Fibroblast of lung (primary cell): ENCODE data around the gene RAB35. TPM values are rescaled to one million over a fixed set of nuclear protein-coding genes. Genes with fewer than 3 reads are reported as not detected.

Source experiments
- DNase-seq, 2 donors: peaks; one replicate each; pipeline versions ENCODE4 v3.0.0 to v3.0.0-alpha.2; 2010; ENCODE audit warnings: low read depth in 2 of 2
- H2AFZ ChIP-seq: 2 replicates; pipeline ENCODE4 v1.5.1; 2012; ENCODE audit warnings: low read length, control low read depth, inconsistent platforms
- H3K27ac ChIP-seq: 2 replicates; pipeline ENCODE4 v1.5.1; 2011; ENCODE audit warnings: low read length, control low read depth; ENCODE audit not compliant: insufficient read depth
- H3K27me3 ChIP-seq: 2 replicates; pipeline ENCODE4 v1.5.1; 2011; ENCODE audit warnings: mild to moderate bottlenecking, low read length; ENCODE audit not compliant: control insufficient read depth, insufficient read depth
- H3K36me3 ChIP-seq: 2 replicates; pipeline ENCODE4 v1.5.1; 2011; ENCODE audit warnings: low read length; ENCODE audit not compliant: control insufficient read depth, insufficient read depth
- H3K4me1 ChIP-seq: 2 replicates; pipeline ENCODE4 v1.5.1; 2011; ENCODE audit warnings: low read length; ENCODE audit not compliant: control insufficient read depth, insufficient read depth; ENCODE audit errors: extremely low read depth
- H3K4me2 ChIP-seq: 2 replicates; pipeline ENCODE4 v1.5.1; 2011; ENCODE audit warnings: low read length, control low read depth; ENCODE audit not compliant: insufficient read depth; ENCODE audit errors: extremely low read depth
- H3K4me3 ChIP-seq, 4 experiments: fragments of 200-600 bp in 1 of 4; sonication (generic) in 1 of 4; replicated peaks in 1 of 4; 2 replicates each; pipeline ENCODE4 v1.5.1; 2011 to 2016; ENCODE audit warnings: low read length in 4 of 4, low read depth in 3 of 4, mild to moderate bottlenecking in 3 of 4, control low read depth in 2 of 4, inconsistent platforms in 1 of 4, mixed read lengths in 1 of 4; ENCODE audit not compliant: insufficient read depth in 1 of 4; ENCODE audit errors: control extremely low read depth in 1 of 4
- H3K79me2 ChIP-seq: 2 replicates; pipeline ENCODE4 v1.5.1; 2012; ENCODE audit warnings: mild to moderate bottlenecking, low read length, inconsistent platforms; ENCODE audit not compliant: control insufficient read depth, insufficient read depth
- H3K9ac ChIP-seq: 2 replicates; pipeline ENCODE4 v1.5.1; 2011; ENCODE audit warnings: mild to moderate bottlenecking, low read length, control low read depth; ENCODE audit not compliant: insufficient read depth
- H3K9me3 ChIP-seq: 2 replicates; pipeline ENCODE4 v1.5.1; 2012; ENCODE audit warnings: low read depth, low read length; ENCODE audit not compliant: control insufficient read depth, insufficient read depth
- H4K20me1 ChIP-seq: 2 replicates; pipeline ENCODE4 v1.5.1; 2011; ENCODE audit warnings: low read length; ENCODE audit not compliant: control insufficient read depth, insufficient read depth; ENCODE audit errors: extremely low read depth
- CTCF ChIP-seq, 2 donors: IDR thresholded peaks in 1 of 2; conservative IDR thresholded peaks in 1 of 2; 1 replicate in 1 of 2; 2 replicates in 1 of 2; pipeline ENCODE4 v1.5.1; 2011 to 2012; ENCODE audit warnings: low read length in 2 of 2, control low read depth in 1 of 2, inconsistent platforms in 1 of 2, low read depth in 1 of 2, mild to moderate bottlenecking in 1 of 2
- EZH2 ChIP-seq: IDR thresholded peaks from 2 replicates; pipeline ENCODE4 v1.5.1; 2012; ENCODE audit warnings: low read length, control low read depth, mild to moderate bottlenecking; ENCODE audit errors: missing control alignments
- polyA plus RNA-seq, 2 donors: library from polyadenylated mRNA; depleted of rRNA in 1 of 2; stranded (reverse) in 1 of 2; unstranded in 1 of 2; fragments of >200 nt; gene quantifications; 2 replicates each; pipeline ENCODE4 v1.2.1, GENCODE V29; 2011 to 2012; ENCODE audit warnings: missing spikeins in 1 of 2
- total RNA-seq: library from RNA; depleted of rRNA; stranded (reverse); fragments of >200 nt; gene quantifications from 2 replicates; pipeline ENCODE4 v1.2.1, GENCODE V29; 2014

RAB35 gene
- total and polyA plus RNA-seq, 2 donors (not counting 1 experiment from before 2014, with no cell fraction given), result 29.7 to 51.4 TPM

- no peaks in the 10 kb centered on the region for H3K9me3 ChIP-seq
- TF ChIP-seq CTCF (conservative IDR thresholded peaks at IDR 0.05 in 1 of 2, IDR thresholded peaks at IDR 0.05 in 1 of 2; ENCODE audit: low read depth in 1 of 2, low read length in 2 of 2), result no peak
- TF ChIP-seq EZH2, result no peak
- H3K27ac ChIP-seq, result peak overlapping the region; percentile 7
- H3K79me2 ChIP-seq, result no peaks in the 10 kb centered on the region
- H3K36me3 ChIP-seq, result no peaks in the 10 kb centered on the region
- H3K4me3 ChIP-seq, result peak overlapping the region in 2 of 4 experiments; percentile 54 to 62
- H2AFZ ChIP-seq, result no peak overlapping the region
- no peak for DNase-seq
- H3K9ac ChIP-seq, result no peak overlapping the region
- peak overlapping the region; percentile 64 for H3K4me2 ChIP-seq
- H3K4me1 ChIP-seq, result no peaks in the 10 kb centered on the region
- no peaks in the 10 kb centered on the region for H3K27me3 ChIP-seq
- H4K20me1 ChIP-seq, result no peaks in the 10 kb centered on the region
Measured at GRCh38 chr12:120085920-120086645, 30.5 kb downstream of the RAB35 start.

GRCh38 chr12:120081641-120082040 lies 34.9 kb downstream of the RAB35 start:
- H3K27ac ChIP-seq, result no peak overlapping the region
- no peaks in the 10 kb centered on the region for H4K20me1 ChIP-seq
- no peaks in the 10 kb centered on the region for H3K79me2 ChIP-seq
- H2AFZ ChIP-seq, result no peak overlapping the region
- no peaks in the 10 kb centered on the region for H3K4me1 ChIP-seq
- H3K9me3 ChIP-seq, result no peaks in the 10 kb centered on the region
- no peaks in the 10 kb centered on the region for H3K36me3 ChIP-seq
- H3K9ac ChIP-seq, result no peak overlapping the region
- no peak overlapping the region for H3K4me3 ChIP-seq
- no peak for DNase-seq
- TF ChIP-seq CTCF (conservative IDR thresholded peaks at IDR 0.05 in 1 of 2, IDR thresholded peaks at IDR 0.05 in 1 of 2; ENCODE audit: low read depth in 1 of 2, low read length in 2 of 2), result no peak
- TF ChIP-seq EZH2, result no peak
- H3K27me3 ChIP-seq, result peaks cover 2% of the 10 kb centered on the region
- no peak overlapping the region for H3K4me2 ChIP-seq

GRCh38 chr12:120079411-120080400 lies 36.8 kb downstream of the RAB35 start:
- Histone ChIP-seq H3K27ac (no peak overlapping the region), H3K4me3 (no peak overlapping the region), H3K79me2 (no peaks in the 10 kb centered on the region), H3K9me3 (no peaks in the 10 kb centered on the region), H3K27me3 (peaks cover 2% of the 10 kb centered on the region), H3K9ac (no peak overlapping the region), H2AFZ (no peak overlapping the region), H3K4me1 (no peaks in the 10 kb centered on the region), H3K36me3 (no peaks in the 10 kb centered on the region), H4K20me1 (no peaks in the 10 kb centered on the region), H3K4me2 (no peak overlapping the region)
- no peak for DNase-seq
- TF ChIP-seq EZH2 (no peak), CTCF (conservative IDR thresholded peaks at IDR 0.05 in 1 of 2, IDR thresholded peaks at IDR 0.05 in 1 of 2; ENCODE audit: low read depth in 1 of 2, low read length in 2 of 2) (no peak)
